ENCODE data around the gene EGFL7. TPM values are rescaled to one million over a fixed set of nuclear protein-coding genes. Genes with fewer than 3 reads are reported as not detected.

The EGFL7 gene
- total RNA-seq, 1 donor: 2.4 TPM

DNA sequence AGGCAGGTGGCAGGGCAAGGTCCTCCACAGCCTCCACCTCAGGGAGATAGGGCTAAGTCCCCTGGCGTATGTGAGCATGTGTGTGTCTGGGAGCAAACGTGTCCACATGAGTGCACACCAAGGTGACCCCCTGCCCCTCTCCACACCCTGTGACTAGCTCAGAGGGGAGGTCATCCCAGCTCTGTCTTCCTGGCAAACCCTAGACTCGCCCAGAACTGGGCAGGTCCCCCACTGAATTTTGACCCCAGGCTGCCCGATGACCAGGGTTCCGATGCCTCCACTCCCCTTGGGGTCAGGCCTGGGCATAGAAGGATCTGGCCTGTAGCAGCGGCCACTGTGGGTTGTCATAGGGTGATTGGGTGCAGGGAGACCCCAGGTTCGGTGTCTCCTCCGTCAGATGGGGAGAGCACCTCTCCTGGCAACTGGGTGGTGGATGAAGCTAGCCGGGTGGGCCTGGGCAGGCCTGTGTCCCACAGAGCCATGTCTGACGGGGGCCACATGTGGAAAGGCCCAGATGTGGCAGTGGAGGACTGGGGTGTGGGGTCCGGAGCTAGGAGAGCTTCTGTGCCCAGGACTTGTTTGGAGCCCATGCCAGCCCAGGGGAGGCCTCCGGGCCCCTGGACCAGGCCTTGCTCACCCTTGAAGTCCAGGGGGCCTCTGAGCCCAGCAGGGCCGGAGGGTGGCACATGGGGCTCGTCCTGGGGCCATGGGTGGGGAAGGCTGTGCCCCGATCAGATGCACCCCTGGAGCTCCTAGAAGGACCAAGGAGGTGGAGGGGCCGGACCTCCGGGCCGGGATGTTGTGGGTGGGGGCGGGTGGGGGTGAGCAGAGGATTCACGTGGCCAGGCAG, 55.9 kb downstream of the EGFL7 start:
- no peak overlapping the region for H3K4me3 ChIP-seq (ENCODE audit: low read depth, low read length)
- TF ChIP-seq, protein P1, sequence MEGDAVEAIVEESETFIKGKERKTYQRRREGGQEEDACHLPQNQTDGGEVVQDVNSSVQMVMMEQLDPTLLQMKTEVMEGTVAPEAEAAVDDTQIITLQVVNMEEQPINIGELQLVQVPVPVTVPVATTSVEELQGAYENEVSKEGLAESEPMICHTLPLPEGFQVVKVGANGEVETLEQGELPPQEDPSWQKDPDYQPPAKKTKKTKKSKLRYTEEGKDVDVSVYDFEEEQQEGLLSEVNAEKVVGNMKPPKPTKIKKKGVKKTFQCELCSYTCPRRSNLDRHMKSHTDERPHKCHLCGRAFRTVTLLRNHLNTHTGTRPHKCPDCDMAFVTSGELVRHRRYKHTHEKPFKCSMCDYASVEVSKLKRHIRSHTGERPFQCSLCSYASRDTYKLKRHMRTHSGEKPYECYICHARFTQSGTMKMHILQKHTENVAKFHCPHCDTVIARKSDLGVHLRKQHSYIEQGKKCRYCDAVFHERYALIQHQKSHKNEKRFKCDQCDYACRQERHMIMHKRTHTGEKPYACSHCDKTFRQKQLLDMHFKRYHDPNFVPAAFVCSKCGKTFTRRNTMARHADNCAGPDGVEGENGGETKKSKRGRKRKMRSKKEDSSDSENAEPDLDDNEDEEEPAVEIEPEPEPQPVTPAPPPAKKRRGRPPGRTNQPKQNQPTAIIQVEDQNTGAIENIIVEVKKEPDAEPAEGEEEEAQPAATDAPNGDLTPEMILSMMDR (IDR thresholded peaks at IDR 0.05; ENCODE audit: insufficient read depth, low read length): no peak
- no peak for DNase-seq (ENCODE audit: low read depth)

DNA sequence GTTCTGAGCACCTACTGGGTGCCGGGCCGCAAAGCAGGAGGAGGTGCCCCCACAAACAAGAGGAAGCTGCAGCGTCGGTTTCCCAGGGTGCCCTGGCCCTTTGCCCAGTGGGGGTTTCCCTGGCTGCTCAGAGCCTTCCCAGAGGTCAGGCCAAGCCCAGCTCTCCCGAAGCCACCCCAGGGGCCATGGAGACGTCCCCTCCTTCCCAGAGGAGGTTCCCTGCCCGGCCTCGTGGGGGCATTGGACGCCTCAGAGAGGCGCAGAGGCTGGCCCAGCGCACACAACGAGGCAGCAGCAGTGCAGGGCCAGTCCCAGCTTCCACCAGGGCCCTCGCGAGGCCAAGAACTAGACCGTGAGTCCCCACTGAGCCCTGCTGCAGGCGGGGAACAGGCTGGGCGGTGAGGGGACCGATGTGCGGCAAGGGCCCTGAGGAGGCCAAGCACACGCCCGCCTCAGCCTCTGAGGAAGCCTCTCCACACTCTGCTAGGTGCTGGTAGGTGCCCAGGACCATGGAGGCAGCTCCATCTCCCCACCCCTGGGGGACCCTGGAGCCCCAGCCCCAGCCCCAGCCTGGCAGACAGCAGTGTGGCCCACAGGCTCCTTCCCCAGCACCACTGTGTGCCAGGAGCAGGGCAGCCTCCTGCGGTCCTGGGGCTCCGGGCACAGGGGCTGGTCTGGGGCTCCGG, 56.6 kb downstream of the EGFL7 start:
- H3K4me3 ChIP-seq (ENCODE audit: low read depth, low read length): no peak overlapping the region
- TF ChIP-seq, protein P1 (IDR thresholded peaks at IDR 0.05; ENCODE audit: insufficient read depth, low read length): no peak
- no peak for DNase-seq (ENCODE audit: low read depth)

DNA sequence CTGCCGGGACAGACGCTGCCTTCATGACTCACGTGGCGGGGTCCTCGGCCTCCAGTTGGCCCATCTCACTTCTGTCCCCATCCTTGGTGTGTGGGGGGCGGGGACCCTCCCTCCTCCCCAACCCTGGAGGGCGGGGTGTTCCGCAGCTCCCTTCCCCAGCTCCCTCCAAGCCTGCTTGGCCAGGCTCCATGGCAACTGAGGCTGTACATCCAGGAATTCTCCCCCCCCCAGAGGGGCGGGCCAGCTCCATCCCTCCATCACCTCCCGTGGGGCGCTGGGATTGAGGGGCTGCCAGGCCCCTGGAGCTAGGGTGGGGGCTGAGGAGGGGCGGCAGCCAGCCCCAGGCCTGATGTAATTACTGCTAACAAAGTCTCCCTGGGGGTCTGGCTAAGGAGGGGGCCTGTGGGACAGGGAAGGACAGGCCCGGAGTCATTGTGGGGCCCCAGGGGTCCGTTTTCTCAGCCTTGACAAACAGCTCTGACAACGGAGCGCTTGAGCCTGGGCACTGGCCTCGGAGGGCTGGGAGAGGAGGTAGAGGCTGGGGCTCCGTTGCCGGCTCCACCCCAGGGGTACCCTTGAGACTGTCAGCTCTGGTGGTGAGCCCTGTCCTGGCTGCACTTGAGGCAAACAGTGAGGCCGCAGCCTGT, 57.7 kb downstream of the EGFL7 start:
- TF ChIP-seq, protein P1 (IDR thresholded peaks at IDR 0.05; ENCODE audit: insufficient read depth, low read length): no peak
- no peak for DNase-seq (ENCODE audit: low read depth)
- H3K4me3 ChIP-seq (ENCODE audit: low read depth, low read length): no peak overlapping the region

DNA sequence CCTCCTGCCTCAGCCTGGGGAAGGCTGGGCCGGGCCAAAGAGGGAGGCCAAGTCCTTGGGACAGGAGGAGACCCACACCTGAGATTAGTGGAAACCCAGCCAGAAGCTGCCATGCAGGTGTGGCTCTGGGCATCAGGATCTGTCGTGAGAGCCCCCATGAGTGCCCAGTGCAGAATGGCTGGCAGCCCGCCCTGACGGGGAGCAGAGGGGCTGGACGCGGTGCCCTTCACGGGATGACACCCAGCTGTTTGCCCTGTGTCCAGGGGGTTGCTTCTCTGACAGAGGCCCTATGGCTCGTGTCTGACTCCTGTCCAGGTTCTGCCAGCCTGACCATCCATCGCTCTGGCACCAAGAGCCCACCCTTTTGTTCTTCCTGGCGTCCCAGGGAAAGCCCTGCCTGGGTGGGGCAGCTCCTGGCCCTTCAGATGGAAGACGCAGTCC, 58.2 kb downstream of the EGFL7 start:
- DNase-seq (ENCODE audit: low read depth): no peak
- TF ChIP-seq, protein P1 (IDR thresholded peaks at IDR 0.05; ENCODE audit: insufficient read depth, low read length): no peak
- H3K4me3 ChIP-seq (ENCODE audit: low read depth, low read length): no peak overlapping the region

DNA sequence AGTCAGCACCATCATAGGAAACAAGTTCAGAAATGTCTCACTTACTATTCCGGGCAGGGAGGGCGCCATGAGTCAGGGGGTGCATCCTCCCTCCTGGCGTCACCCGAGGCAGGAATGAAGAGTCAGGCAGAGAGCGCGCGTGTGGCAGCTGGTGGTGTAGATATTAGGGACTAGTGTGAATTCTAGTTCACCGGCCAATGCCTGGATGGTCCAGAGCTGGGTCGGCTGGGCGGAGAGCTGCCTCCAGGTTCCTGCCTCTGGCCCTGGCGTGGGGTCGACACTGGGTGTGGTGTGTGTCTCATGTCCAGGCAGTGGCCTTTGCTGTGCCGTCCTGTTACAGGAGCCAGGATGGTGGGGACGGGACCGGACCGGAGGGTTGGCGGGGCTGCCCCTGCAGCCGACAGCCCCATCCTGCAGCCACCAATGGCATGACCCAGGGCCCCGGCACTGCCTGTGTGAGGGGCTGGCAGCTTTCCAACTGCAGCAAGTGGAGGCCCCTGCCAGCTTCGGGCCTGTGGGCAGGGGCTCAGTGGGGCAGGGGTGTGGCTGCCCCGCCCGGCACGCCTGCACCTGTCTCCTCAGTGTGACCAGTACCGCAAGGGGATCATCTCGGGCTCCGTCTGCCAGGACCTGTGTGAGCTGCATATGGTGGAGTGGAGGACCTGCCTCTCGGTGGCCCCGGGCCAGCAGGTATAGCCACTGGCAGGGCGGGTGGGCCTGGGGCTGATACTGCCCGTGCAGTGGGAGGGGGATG, 58.8 kb downstream of the EGFL7 start:
- TF ChIP-seq, protein P1 (IDR thresholded peaks at IDR 0.05; ENCODE audit: insufficient read depth, low read length): no peak
- no peak overlapping the region for H3K4me3 ChIP-seq (ENCODE audit: low read depth, low read length)
- peak; percentile 66 for DNase-seq (ENCODE audit: low read depth)

Small RNAs within 50 kb of the gene (small RNA-seq; reads per million reads assigned to genes)
- 716 reads per million, percentile 99 among the genes with 10 or more reads in this experiment for gene MIR126

Other genes starting within 250 kb of the EGFL7 start
- 11.9 and 12.5 TPM in 2 replicates for gene INPP5E, start 223.1 kb upstream of the EGFL7 start, total RNA-seq (ENCODE audit: low replicate concordance)
- gene SEC16A, start 179.9 kb upstream of the EGFL7 start, total RNA-seq (ENCODE audit: low replicate concordance): 23.8 and 39.4 TPM in 2 replicates
- gene NOTCH1, start 116.9 kb upstream of the EGFL7 start, total RNA-seq (ENCODE audit: low replicate concordance): 8.8 and 8.9 TPM in 2 replicates
- gene AGPAT2, start 24.5 kb downstream of the EGFL7 start, total RNA-seq (ENCODE audit: low replicate concordance): 6.2 and 29.0 TPM in 2 replicates
- 0.45 and 0.98 TPM in 2 replicates for gene DIPK1B, start 49.7 kb downstream of the EGFL7 start, total RNA-seq (ENCODE audit: low replicate concordance)
- not detected in 2 replicates for gene LCN10, start 80.0 kb downstream of the EGFL7 start, total RNA-seq (ENCODE audit: low replicate concordance)
- not detected in 2 replicates for gene LCN6, start 85.6 kb downstream of the EGFL7 start, total RNA-seq (ENCODE audit: low replicate concordance)
- not detected in 2 replicates for gene LCN8, start 95.3 kb downstream of the EGFL7 start, total RNA-seq (ENCODE audit: low replicate concordance)
- not detected in 2 replicates for gene LCN15, start 101.6 kb downstream of the EGFL7 start, total RNA-seq (ENCODE audit: low replicate concordance)
- 9.4 and 30.8 TPM in 2 replicates for gene TMEM141, start 128.4 kb downstream of the EGFL7 start, total RNA-seq (ENCODE audit: low replicate concordance)
- gene CCDC183, start 133.4 kb downstream of the EGFL7 start, total RNA-seq (ENCODE audit: low replicate concordance): 0.16 TPM in 1 of 2 replicates, not detected in the other
- 49.8 and 62.0 TPM in 2 replicates for gene RABL6, start 145.0 kb downstream of the EGFL7 start, total RNA-seq (ENCODE audit: low replicate concordance)
- gene AJM1, start 179.6 kb downstream of the EGFL7 start, total RNA-seq (ENCODE audit: low replicate concordance): 1.1 and 1.3 TPM in 2 replicates
- gene PHPT1, start 186.5 kb downstream of the EGFL7 start, total RNA-seq (ENCODE audit: low replicate concordance): 28.7 and 83.2 TPM in 2 replicates
- 0.81 TPM in 1 of 2 replicates, not detected in the other for gene MAMDC4, start 189.4 kb downstream of the EGFL7 start, total RNA-seq (ENCODE audit: low replicate concordance)
- gene EDF1, start 203.4 kb downstream of the EGFL7 start, total RNA-seq (ENCODE audit: low replicate concordance): 83.0 and 248 TPM in 2 replicates
- 5.6 and 7.9 TPM in 2 replicates for gene TRAF2, start 223.6 kb downstream of the EGFL7 start, total RNA-seq (ENCODE audit: low replicate concordance)